Naive thymus-derived CD8-positive, alpha-beta T cell (primary cell): ENCODE results near the gene B3GALT4. TPM values are rescaled to one million over a fixed set of nuclear protein-coding genes. Genes with fewer than 3 reads are reported as not detected.
"Not testable (repeated sequence)": the region's sequence is repeated elsewhere in the genome, so short reads cannot be mapped to it uniquely, and the experiment has no call there.

Experiments used
- ATAC-seq, 2 donors: fragments of 150-1000 bp; cut with Tn5 transposase in 1 of 2; sonication (Bioruptor Pico), chemical (Tn5 transposase) in 1 of 2; 1 replicate in 1 of 2; 2 replicates in 1 of 2; pipeline ENCODE4 v1.10.0; 2021; ENCODE audit warnings: mild to moderate bottlenecking in 2 of 2, moderate library complexity in 2 of 2
- POLR2A ChIA-PET: fragments of 350-600 bp; sonication (Branson Sonifier 250); formaldehyde crosslinking; loops from one replicate; lab custom pipeline; 2021; ENCODE audit warnings: antibody characterized with exemption; lab: Charles Lee
- DNase-seq, 10 donors: peaks; one replicate each; pipeline versions ENCODE4 v3.0.0 to v3.0.0-alpha.2; 2020 to 2022
- H3K27ac Mint-ChIP-seq, 10 donors: one replicate each; pipeline ENCODE4 v1.8.0; 2020 to 2022; ENCODE audit warnings: mild to moderate bottlenecking in 10 of 10, mixed read lengths in 10 of 10, moderate library complexity in 4 of 10, inconsistent platforms in 1 of 10
- H3K27me3 Mint-ChIP-seq, 5 donors: one replicate each; pipeline ENCODE4 v1.8.0; 2021 to 2022; ENCODE audit warnings: mixed read lengths in 5 of 5
- H3K36me3 Mint-ChIP-seq, 3 donors: one replicate each; pipeline ENCODE4 v1.8.0; 2020 to 2022; ENCODE audit warnings: mixed read lengths in 3 of 3, mild to moderate bottlenecking in 2 of 3, inconsistent platforms in 1 of 3
- H3K4me1 Mint-ChIP-seq, 4 donors: one replicate each; pipeline ENCODE4 v1.8.0; 2021 to 2022; ENCODE audit warnings: mixed read lengths in 4 of 4
- H3K4me3 Mint-ChIP-seq, 10 donors: one replicate each; pipeline ENCODE4 v1.8.0; 2020 to 2022; ENCODE audit warnings: mild to moderate bottlenecking in 10 of 10, mixed read lengths in 10 of 10, moderate library complexity in 6 of 10, inconsistent platforms in 1 of 10
- H3K9me3 Mint-ChIP-seq, 9 donors: one replicate each; pipeline ENCODE4 v1.8.0; 2020 to 2022; ENCODE audit warnings: mixed read lengths in 9 of 9, mild to moderate bottlenecking in 3 of 9, inconsistent platforms in 1 of 9, moderate library complexity in 1 of 9
- polyA plus RNA-seq, 3 donors: library from polyadenylated mRNA; unstranded; fragments of 300-500 nt; fragmentation: Illumina TruSeq; gene quantifications; one replicate each; pipeline ENCODE4 v1.2.3, GENCODE V29; 2021
- total RNA-seq, 8 experiments: library from RNA in 2 of 8; stranded (reverse) in 2 of 8; gene quantifications; one replicate each; pipeline ENCODE4 v1.2.3 and lab custom pipeline; 2021 to 2026

The B3GALT4 gene
- total and polyA plus RNA-seq, 5 experiments from 2014 or later: 14.5 to 41.9 (median 20.4) TPM

DNA sequence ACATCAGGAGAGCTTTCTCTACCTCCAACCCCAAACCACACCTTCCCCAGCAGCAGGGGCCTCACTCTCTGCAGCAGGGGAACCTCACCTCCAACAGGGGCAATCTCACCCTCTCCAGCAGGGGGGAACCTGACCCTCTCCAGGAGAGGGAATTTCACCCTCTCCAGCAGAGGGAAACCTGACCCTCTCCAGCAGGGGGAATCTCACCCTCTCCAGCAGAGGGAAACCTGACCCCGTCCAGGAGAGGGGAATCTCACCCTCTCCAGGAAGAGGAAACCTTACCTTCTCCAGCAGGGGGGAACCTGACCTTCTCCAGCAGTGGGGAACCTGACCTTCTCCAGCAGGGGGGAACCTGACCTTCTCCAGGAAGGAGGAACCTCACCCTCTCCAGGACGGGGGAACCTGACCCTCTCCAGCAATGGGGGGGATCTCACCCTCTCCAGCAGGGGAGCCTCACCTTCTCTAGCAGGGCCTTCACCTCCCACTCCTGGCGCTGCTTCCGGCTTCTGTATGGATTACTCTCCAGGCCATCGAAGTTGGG is 3.1 kb downstream of the B3GALT4 start:
- no peaks in the 10 kb centered on the region for H3K27me3 Mint-ChIP-seq
- peaks cover 0 to 57% (median 5%) of the 10 kb centered on the region in 3 donors for H3K36me3 Mint-ChIP-seq
- peak overlapping the region in 5 of 10 donors; percentile 59 to 97 (median 80) for H3K27ac Mint-ChIP-seq
- peaks cover 15 to 53% (median 51%) of the 10 kb centered on the region in 4 donors for H3K4me1 Mint-ChIP-seq
- ATAC-seq: no peak
- peak in 1 of 10 donors; percentile 22 for DNase-seq
- peak overlapping the region in 2 of 10 donors; percentile 34 to 65 for H3K4me3 Mint-ChIP-seq
- no peaks in the 10 kb centered on the region for H3K9me3 Mint-ChIP-seq
- POLR2A ChIA-PET: interaction anchor here (1.0 to 5.1 kb wide), 3 partner anchors 9 to 65 kb away, joined by 4 to 128 read pairs (median 71); partner anchors contain the start of genes PFDN6 and WDR46

- DNase-seq (no peak), ATAC-seq (no peak)
- Mint-ChIP-seq H3K4me3 (peak overlapping the region in 1 of 10 donors; percentile 15), H3K36me3 (peaks cover 0 to 52% (median 5%) of the 10 kb centered on the region in 3 donors), H3K27me3 (no peaks in the 10 kb centered on the region), H3K27ac (peak overlapping the region in 4 of 10 donors; percentile 59 to 80 (median 77)), H3K4me1 (peaks cover 15 to 48% (median 46%) of the 10 kb centered on the region in 4 donors), H3K9me3 (no peaks in the 10 kb centered on the region)
- POLR2A ChIA-PET: interaction anchor here (1.1 to 3.9 kb wide), 3 partner anchors 8 to 19 kb away, joined by 4 to 17 read pairs (median 4); partner anchors contain the start of genes RGL2, RPS18 and VPS52
Measured at GRCh38 chr6:33280539-33280938, 3.6 kb downstream of the B3GALT4 start.

- H3K9me3 Mint-ChIP-seq, DNase-seq, ATAC-seq, H3K27ac Mint-ChIP-seq, H3K27me3 Mint-ChIP-seq: not testable (repeated sequence)
- H3K4me1 Mint-ChIP-seq: peaks cover 11 to 46% (median 40%) of the 10 kb centered on the region in 4 donors
- POLR2A ChIA-PET: interaction anchor here (1.3 kb wide), 1 partner anchor 12 kb away, joined by 4 read pairs; no protein-coding TSS in a partner anchor
- peaks cover 0 to 52% (median 10%) of the 10 kb centered on the region in 3 donors for H3K36me3 Mint-ChIP-seq
- peak overlapping the region in 1 of 10 donors; percentile 20 for H3K4me3 Mint-ChIP-seq
Measured at GRCh38 chr6:33285214-33285613, 8.3 kb downstream of the B3GALT4 start.

- Mint-ChIP-seq H3K27ac (peak overlapping the region in 8 of 10 donors; percentile 10 to 92 (median 49)), H3K4me1 (peaks cover 21 to 49% (median 47%) of the 10 kb centered on the region in 4 donors), H3K9me3 (no peaks in the 10 kb centered on the region), H3K36me3 (peaks cover 0 to 49% (median 10%) of the 10 kb centered on the region in 3 donors), H3K4me3 (peak overlapping the region; percentile 31 to 100 (median 99)), H3K27me3 (no peaks in the 10 kb centered on the region)
- no peak for ATAC-seq
- no peak for DNase-seq
- POLR2A ChIA-PET: interaction anchor here (0.6 to 7.0 kb wide), 7 partner anchors 9 to 231 kb away, joined by 3 to 128 read pairs (median 36); partner anchors contain the start of genes B3GALT4, RGL2, RPS18 and TAPBP
Measured at GRCh38 chr6:33286946-33287914, 10.3 kb downstream of the B3GALT4 start.

DNA sequence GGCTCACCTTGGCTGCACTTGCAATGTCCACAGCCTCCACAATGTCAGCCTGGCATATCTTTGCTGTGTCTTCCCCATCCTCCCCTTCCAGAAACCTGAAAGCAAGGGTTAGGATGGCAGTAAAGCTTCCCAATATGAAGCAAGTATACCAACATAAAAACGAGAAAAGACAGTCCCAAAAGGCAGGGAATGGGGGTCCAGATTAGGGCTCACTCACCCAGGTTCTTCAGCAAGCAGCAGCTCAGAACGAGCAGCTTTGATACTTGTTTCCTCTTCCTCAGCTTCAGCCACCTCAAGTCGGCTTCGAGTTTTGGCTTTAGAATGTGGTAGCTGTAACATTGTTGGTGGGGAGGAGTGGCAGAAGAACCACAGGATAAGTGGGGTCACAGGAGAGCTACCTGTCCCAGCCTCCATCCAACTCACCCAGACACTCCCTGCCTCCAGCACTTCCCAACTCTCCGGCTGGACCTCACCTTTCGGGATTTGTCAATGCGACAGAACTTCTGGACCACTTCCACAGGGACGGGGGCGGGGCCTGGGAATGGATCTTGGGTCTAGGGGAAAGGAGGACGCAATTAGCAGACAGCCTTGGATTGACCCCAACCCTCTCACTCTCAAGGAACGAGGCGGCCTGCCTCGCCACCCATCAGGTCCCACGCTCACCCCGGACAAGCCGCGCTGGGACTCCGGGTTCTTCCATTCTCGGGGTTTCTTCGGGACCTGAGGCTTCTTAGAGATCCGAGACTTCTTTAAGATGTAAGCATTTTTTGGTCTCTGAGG is 11.4 kb downstream of the B3GALT4 start:
- no peaks in the 10 kb centered on the region for H3K9me3 Mint-ChIP-seq
- peak overlapping the region; percentile 84 to 97 (median 94) for H3K27ac Mint-ChIP-seq
- no peak for ATAC-seq
- peaks cover 0 to 51% (median 10%) of the 10 kb centered on the region in 3 donors for H3K36me3 Mint-ChIP-seq
- POLR2A ChIA-PET: interaction anchor here (0.6 to 7.0 kb wide), 25 partner anchors 10 to 1387 kb away, joined by 3 to 128 read pairs (median 4); partner anchors contain the start of genes B3GALT4, CUTA, RGL2 and RPS18
- no peak for DNase-seq
- H3K4me1 Mint-ChIP-seq: peaks cover 22 to 49% (median 47%) of the 10 kb centered on the region in 4 donors
- peak overlapping the region; percentile 87 to 100 (median 99) for H3K4me3 Mint-ChIP-seq
- H3K27me3 Mint-ChIP-seq: no peaks in the 10 kb centered on the region

GRCh38 chr6:33288921-33289783 is 12.2 kb downstream of the B3GALT4 start, which contains the start of the genes PFDN6 and WDR46:
Gene PFDN6, plus strand, starts transcription at chr6:33289601. Its CDS starts 256 bp downstream, at chr6:33289857.
Gene WDR46, minus strand, starts transcription at chr6:33289239. Its CDS starts 69 bp downstream, at chr6:33289170.
- POLR2A ChIA-PET: interaction anchor here (0.6 to 7.0 kb wide), 28 partner anchors 9 to 1388 kb away, joined by 3 to 128 read pairs (median 4); partner anchors contain the start of genes B3GALT4, CUTA, RGL2 and RPS18
- Mint-ChIP-seq H3K27ac (peak within 1 kb of the TSS; percentile 84 to 97 (median 94)), H3K36me3 (peaks cover 0 to 51% (median 12%) of the 10 kb centered on the region in 3 donors), H3K27me3 (no peaks in the 10 kb centered on the region), H3K9me3 (no peaks in the 10 kb centered on the region), H3K4me3 (peak within 1 kb of the TSS; percentile 87 to 100 (median 99)), H3K4me1 (peaks cover 22 to 51% (median 48%) of the 10 kb centered on the region in 4 donors)
- DNase-seq (peak; percentile 53 to 91 (median 81)), ATAC-seq (peak; percentile 96 to 97)

DNA sequence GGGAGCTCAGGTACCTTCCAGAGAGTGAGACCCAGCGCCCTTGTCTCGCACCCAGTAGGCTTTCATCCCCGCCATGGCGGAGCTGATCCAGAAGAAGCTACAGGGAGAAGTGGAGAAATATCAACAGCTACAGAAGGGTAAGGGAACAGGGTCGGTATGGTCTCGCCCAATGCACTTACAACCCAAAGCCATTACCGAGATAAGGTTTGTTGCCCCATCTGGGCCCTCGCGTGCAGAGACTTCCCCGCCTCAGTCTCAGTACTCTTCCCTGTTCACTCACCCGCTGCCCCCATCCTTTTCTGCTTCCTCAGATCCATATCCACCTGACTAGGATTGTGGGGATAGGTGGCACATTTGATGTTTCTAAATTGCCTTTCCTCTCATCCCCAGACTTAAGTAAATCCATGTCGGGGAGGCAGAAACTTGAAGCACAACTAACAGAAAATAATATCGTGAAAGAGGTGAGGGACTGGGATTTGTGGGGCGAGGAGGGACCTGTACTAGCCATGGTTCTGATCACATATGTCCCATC is 12.9 kb downstream of the B3GALT4 start:
- Mint-ChIP-seq H3K36me3 (peaks cover 0 to 51% (median 10%) of the 10 kb centered on the region in 3 donors), H3K4me1 (peaks cover 22 to 52% (median 48%) of the 10 kb centered on the region in 4 donors), H3K27me3 (no peaks in the 10 kb centered on the region), H3K4me3 (peak overlapping the region; percentile 87 to 100 (median 99)), H3K9me3 (no peaks in the 10 kb centered on the region), H3K27ac (peak overlapping the region; percentile 84 to 97 (median 94))
- no peak for DNase-seq
- ATAC-seq: peak in 1 of 2 donors; percentile 22
- POLR2A ChIA-PET: interaction anchor here (0.7 to 7.0 kb wide), 22 partner anchors 9 to 445 kb away, joined by 3 to 128 read pairs (median 4); partner anchors contain the start of genes B3GALT4, RGL2, RPS18 and SYNGAP1

- POLR2A ChIA-PET: interaction anchor here (0.8 to 7.0 kb wide), 9 partner anchors 8 to 446 kb away, joined by 3 to 128 read pairs (median 36); partner anchors contain the start of genes B3GALT4, RGL2, RPS18 and TAPBP
- peaks cover 0 to 53% (median 10%) of the 10 kb centered on the region in 3 donors for H3K36me3 Mint-ChIP-seq
- no peaks in the 10 kb centered on the region for H3K27me3 Mint-ChIP-seq
- peak overlapping the region; percentile 87 to 100 (median 99) for H3K4me3 Mint-ChIP-seq
- ATAC-seq (no peak), DNase-seq (no peak)
- no peaks in the 10 kb centered on the region for H3K9me3 Mint-ChIP-seq
- H3K4me1 Mint-ChIP-seq: peaks cover 22 to 51% (median 48%) of the 10 kb centered on the region in 4 donors
- H3K27ac Mint-ChIP-seq: peak overlapping the region; percentile 14 to 97 (median 93)
Measured at GRCh38 chr6:33290459-33290858, 13.5 kb downstream of the B3GALT4 start.

- Mint-ChIP-seq H3K4me3 (peak overlapping the region in 1 of 10 donors; percentile 65), H3K9me3 (no peaks in the 10 kb centered on the region), H3K4me1 (peaks cover 20 to 51% (median 48%) of the 10 kb centered on the region in 4 donors), H3K36me3 (peaks cover 0 to 44% (median 6%) of the 10 kb centered on the region in 3 donors), H3K27ac (peak overlapping the region in 4 of 10 donors; percentile 8 to 86 (median 29)), H3K27me3 (peaks cover 0 to 1% (median 0%) of the 10 kb centered on the region in 5 donors)
- POLR2A ChIA-PET: interaction anchor here (0.6 to 0.9 kb wide), 2 partner anchors 44 to 52 kb away, joined by 3 read pairs; no protein-coding TSS in a partner anchor
- ATAC-seq (no peak), DNase-seq (no peak)
Measured at GRCh38 chr6:33292996-33293682, 16.2 kb downstream of the B3GALT4 start.
